Astrocyte (in vitro differentiated cells and primary cell): ENCODE results near the gene PDE6B. TPM values are rescaled to one million over a fixed set of nuclear protein-coding genes. Genes with fewer than 3 reads are reported as not detected.

ENCODE experiments used
- DNase-seq: peaks from one replicate; pipeline ENCODE4 v3.0.0-alpha.2; 2010; ENCODE audit warnings: low read depth
- FAIRE-seq: peaks from 2 replicates; lab custom pipeline; 2011; peaks lifted over from hg19 to GRCh38; lab: Jason Lieb, UNC
- H2AFZ ChIP-seq: 2 replicates; pipeline ENCODE4 v1.6.0; 2012; ENCODE audit warnings: low read depth, low read length, inconsistent platforms
- H3K27ac ChIP-seq: 2 replicates; pipeline ENCODE4 v1.5.1; 2011; ENCODE audit warnings: low read depth, low read length, inconsistent platforms
- H3K27me3 ChIP-seq: 2 replicates; pipeline ENCODE4 v1.6.0; 2011; ENCODE audit warnings: low read length, inconsistent platforms; ENCODE audit not compliant: insufficient read depth
- H3K36me3 ChIP-seq: 2 replicates; pipeline ENCODE4 v1.5.1; 2011; ENCODE audit warnings: low read length, inconsistent platforms; ENCODE audit not compliant: insufficient read depth
- H3K4me1 ChIP-seq: 2 replicates; pipeline ENCODE4 v1.5.1; 2011; ENCODE audit warnings: low read length, inconsistent platforms; ENCODE audit not compliant: insufficient read depth
- H3K4me2 ChIP-seq: 2 replicates; pipeline ENCODE4 v1.6.0; 2012; ENCODE audit warnings: low read length, inconsistent platforms
- H3K4me3 ChIP-seq: 2 replicates; pipeline ENCODE4 v1.5.1; 2011; ENCODE audit warnings: low read depth, mild to moderate bottlenecking, low read length, inconsistent platforms; ENCODE audit not compliant: insufficient read depth
- H3K79me2 ChIP-seq: 2 replicates; pipeline ENCODE4 v1.6.0; 2012; ENCODE audit warnings: mild to moderate bottlenecking, low read length, inconsistent platforms; ENCODE audit not compliant: insufficient read depth
- H3K9ac ChIP-seq: 2 replicates; pipeline ENCODE4 v1.6.0; 2012; ENCODE audit warnings: mild to moderate bottlenecking, low read length, inconsistent platforms
- H3K9me3 ChIP-seq: 2 replicates; pipeline ENCODE4 v1.5.1; 2012; ENCODE audit warnings: low read depth, mild to moderate bottlenecking, low read length, inconsistent platforms; ENCODE audit not compliant: insufficient read depth
- H4K20me1 ChIP-seq: 2 replicates; pipeline ENCODE4 v1.6.0; 2012; ENCODE audit warnings: low read length, inconsistent platforms; ENCODE audit not compliant: insufficient read depth
- H3K27ac Mint-ChIP-seq: one replicate; pipeline ENCODE4 v1.8.0; 2021; ENCODE audit warnings: mild to moderate bottlenecking, mixed read lengths; ENCODE audit not compliant: unreplicated experiment
- H3K27me3 Mint-ChIP-seq: one replicate; pipeline ENCODE4 v1.8.0; 2021; ENCODE audit warnings: low read depth, mixed read lengths; ENCODE audit not compliant: unreplicated experiment
- H3K36me3 Mint-ChIP-seq: one replicate; pipeline ENCODE4 v1.8.0; 2021; ENCODE audit warnings: low read depth, mixed read lengths; ENCODE audit not compliant: unreplicated experiment
- H3K4me1 Mint-ChIP-seq: one replicate; pipeline ENCODE4 v1.8.0; 2021; ENCODE audit warnings: low read depth, mixed read lengths; ENCODE audit not compliant: unreplicated experiment
- H3K4me3 Mint-ChIP-seq: one replicate; pipeline ENCODE4 v1.8.0; 2021; ENCODE audit warnings: mild to moderate bottlenecking, moderate library complexity, mixed read lengths; ENCODE audit not compliant: unreplicated experiment
- H3K9me3 Mint-ChIP-seq: one replicate; pipeline ENCODE4 v1.8.0; 2021; ENCODE audit warnings: mild to moderate bottlenecking, mixed read lengths; ENCODE audit not compliant: unreplicated experiment
- EZH2 ChIP-seq: IDR thresholded peaks from 2 replicates; pipeline ENCODE4 v1.6.1; 2012; ENCODE audit warnings: mild to moderate bottlenecking, low read length, inconsistent platforms; ENCODE audit not compliant: insufficient read depth
- total RNA-seq: library from RNA; stranded (reverse); gene quantifications from 2 replicates; pipeline ENCODE4 v1.2.1, GENCODE V29; 2021
- TF ChIP-seq, protein P1 (sequence below): IDR thresholded peaks from 2 replicates; pipeline ENCODE4 v1.5.1; 2011; ENCODE audit warnings: low read depth, mild to moderate bottlenecking, inconsistent platforms, low read length, moderate library complexity; ENCODE audit not compliant: insufficient read depth

PDE6B gene
- total RNA-seq, 1 donor from 2014 or later = 2.8 TPM

- peaks cover 19% of the 10 kb centered on the region for H3K27me3 Mint-ChIP-seq
- Histone ChIP-seq H3K4me1 (no peaks in the 10 kb centered on the region), H3K79me2 (no peaks in the 10 kb centered on the region), H3K9ac (no peak overlapping the region), H3K4me3 (no peak overlapping the region), H3K27ac (no peak overlapping the region), H3K27me3 (peaks cover 4% of the 10 kb centered on the region), H3K4me2 (no peak overlapping the region), H3K9me3 (no peaks in the 10 kb centered on the region), H4K20me1 (no peaks in the 10 kb centered on the region), H2AFZ (no peak overlapping the region), H3K36me3 (no peaks in the 10 kb centered on the region)
- TF ChIP-seq, protein P1, sequence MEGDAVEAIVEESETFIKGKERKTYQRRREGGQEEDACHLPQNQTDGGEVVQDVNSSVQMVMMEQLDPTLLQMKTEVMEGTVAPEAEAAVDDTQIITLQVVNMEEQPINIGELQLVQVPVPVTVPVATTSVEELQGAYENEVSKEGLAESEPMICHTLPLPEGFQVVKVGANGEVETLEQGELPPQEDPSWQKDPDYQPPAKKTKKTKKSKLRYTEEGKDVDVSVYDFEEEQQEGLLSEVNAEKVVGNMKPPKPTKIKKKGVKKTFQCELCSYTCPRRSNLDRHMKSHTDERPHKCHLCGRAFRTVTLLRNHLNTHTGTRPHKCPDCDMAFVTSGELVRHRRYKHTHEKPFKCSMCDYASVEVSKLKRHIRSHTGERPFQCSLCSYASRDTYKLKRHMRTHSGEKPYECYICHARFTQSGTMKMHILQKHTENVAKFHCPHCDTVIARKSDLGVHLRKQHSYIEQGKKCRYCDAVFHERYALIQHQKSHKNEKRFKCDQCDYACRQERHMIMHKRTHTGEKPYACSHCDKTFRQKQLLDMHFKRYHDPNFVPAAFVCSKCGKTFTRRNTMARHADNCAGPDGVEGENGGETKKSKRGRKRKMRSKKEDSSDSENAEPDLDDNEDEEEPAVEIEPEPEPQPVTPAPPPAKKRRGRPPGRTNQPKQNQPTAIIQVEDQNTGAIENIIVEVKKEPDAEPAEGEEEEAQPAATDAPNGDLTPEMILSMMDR = no peak
- no peak for TF ChIP-seq EZH2
- H3K9me3 Mint-ChIP-seq = peaks cover 3% of the 10 kb centered on the region
- no peak overlapping the region for H3K27ac Mint-ChIP-seq
- FAIRE-seq (no peak), DNase-seq (no peak)
- H3K4me3 Mint-ChIP-seq = no peak overlapping the region
- no peaks in the 10 kb centered on the region for H3K4me1 Mint-ChIP-seq
- H3K36me3 Mint-ChIP-seq = peaks cover 2% of the 10 kb centered on the region
These were observed 24.5 kb downstream of the PDE6B start for GRCh38 chr4:649751-650310.

DNA sequence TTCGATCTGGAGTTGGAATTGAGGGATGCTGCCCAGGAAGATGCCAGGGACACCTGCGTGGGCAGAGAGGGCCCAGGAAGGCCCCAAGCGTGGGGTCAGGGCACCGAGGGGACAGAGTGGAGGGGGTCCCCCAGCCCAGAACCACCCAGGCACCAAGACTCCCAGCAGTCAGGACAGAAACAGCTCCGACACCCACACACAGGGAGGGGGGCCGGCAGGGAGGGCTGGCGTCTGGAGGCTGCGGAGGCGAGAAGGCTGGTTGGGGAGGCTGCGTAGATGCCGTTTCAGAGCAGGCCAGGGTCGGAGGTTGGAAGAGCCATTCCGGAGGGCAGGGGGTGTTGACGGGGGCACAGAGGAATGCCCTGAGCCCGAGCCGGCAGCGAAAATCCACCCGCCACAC, 25.1 kb downstream of the PDE6B start:
- DNase-seq (no peak), FAIRE-seq (no peak)
- Mint-ChIP-seq H3K9me3 (peaks cover 3% of the 10 kb centered on the region), H3K4me3 (no peak overlapping the region), H3K27ac (no peak overlapping the region), H3K27me3 (peaks cover 19% of the 10 kb centered on the region), H3K36me3 (peaks cover 2% of the 10 kb centered on the region), H3K4me1 (no peaks in the 10 kb centered on the region)
- no peaks in the 10 kb centered on the region for H3K36me3 ChIP-seq
- no peaks in the 10 kb centered on the region for H4K20me1 ChIP-seq
- H3K79me2 ChIP-seq = no peaks in the 10 kb centered on the region
- peaks cover 4% of the 10 kb centered on the region for H3K27me3 ChIP-seq
- no peaks in the 10 kb centered on the region for H3K9me3 ChIP-seq
- H3K4me3 ChIP-seq = no peak overlapping the region
- no peaks in the 10 kb centered on the region for H3K4me1 ChIP-seq
- H3K27ac ChIP-seq = no peak overlapping the region
- TF ChIP-seq, protein P1 = no peak
- TF ChIP-seq EZH2 = no peak
- H2AFZ ChIP-seq = no peak overlapping the region
- no peak overlapping the region for H3K9ac ChIP-seq
- no peak overlapping the region for H3K4me2 ChIP-seq
